SK-N-MC (cell line): Measurements from ENCODE around the gene IL23A.

Source experiments
- EZH2 ChIP-seq: fragments of 200-600 bp; sonication (generic); IDR thresholded peaks from one replicate; pipeline ENCODE4 v1.6.1; 2017; ENCODE audit warnings: antibody characterized with exemption
- FOXP2 ChIP-seq: optimal IDR thresholded peaks from 2 replicates; pipeline ENCODE3; 2011; ENCODE audit warnings: mild to moderate bottlenecking, moderate library complexity; ENCODE audit not compliant: insufficient read depth; ENCODE audit errors: extremely low read length, control extremely low read depth
- POLR2AphosphoS5 ChIP-seq: IDR thresholded peaks from 2 replicates; pipeline ENCODE4 v1.6.1; 2012; ENCODE audit warnings: mild to moderate bottlenecking, low read depth, low read length, borderline replicate concordance

DNA sequence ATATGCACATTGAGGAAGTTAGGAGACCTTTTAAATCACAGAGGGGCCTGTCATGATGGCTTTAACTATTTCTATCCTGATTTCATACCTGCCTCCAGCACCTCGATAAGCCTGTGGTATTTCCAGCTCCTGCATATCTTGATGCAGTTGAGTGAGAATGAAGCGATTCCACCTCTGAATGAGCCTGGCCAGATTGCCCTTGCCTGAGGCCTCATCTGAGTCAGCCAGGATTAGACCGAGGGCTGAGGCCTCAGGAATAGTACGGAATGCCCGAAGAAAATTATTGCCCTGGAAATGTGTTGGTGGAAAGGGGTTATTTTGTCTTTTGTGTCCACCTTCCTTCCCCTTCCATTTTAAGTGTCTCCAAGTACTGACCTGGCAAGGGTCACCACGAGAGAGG, 14.5 kb upstream of the IL23A start:
- TF ChIP-seq EZH2 (no peak), FOXP2 (no peak), POLR2AphosphoS5 (no peak)
